Activated effector memory CD4-positive, alpha-beta T cell treated with Interleukin-2 at 50 U/mL for 16 hours (primary cell): ENCODE results near the gene SNRPB.

Experiments used
- DNase-seq: peaks from one replicate; pipeline ENCODE4 v3.0.0-alpha.2; 2020

SNRPB gene

GRCh38 chr20:2473516-2473915 is 2.9 kb upstream of the SNRPB start:
- no peak for DNase-seq

GRCh38 chr20:2469991-2470422 is 582 bp downstream of the SNRPB start:
- peak; percentile 53 for DNase-seq

GRCh38 chr20:2468581-2469407 is 1.8 kb downstream of the SNRPB start:
- no peak for DNase-seq

GRCh38 chr20:2467412-2467811 is 3.2 kb downstream of the SNRPB start:
- DNase-seq: no peak

GRCh38 chr20:2465100-2465499 is 5.5 kb downstream of the SNRPB start:
- DNase-seq: no peak

- no peak for DNase-seq
Observed at GRCh38 chr20:2463616-2464365, 6.8 kb downstream of the SNRPB start.

- no peak for DNase-seq
Observed at GRCh38 chr20:2462484-2462883, 8.1 kb downstream of the SNRPB start.

- DNase-seq: no peak
Observed at GRCh38 chr20:2460752-2461424, 9.7 kb downstream of the SNRPB start.

- DNase-seq: no peak
Observed at GRCh38 chr20:2459981-2460751, 10.4 kb downstream of the SNRPB start.

- no peak for DNase-seq
Observed at GRCh38 chr20:2458919-2459499, 11.6 kb downstream of the SNRPB start.

GRCh38 chr20:2455771-2456497 is 14.7 kb downstream of the SNRPB start:
- DNase-seq: no peak

GRCh38 chr20:2453792-2454191 is 16.8 kb downstream of the SNRPB start:
- no peak for DNase-seq

- DNase-seq: peak; percentile 29
Observed at GRCh38 chr20:2451939-2452732, 18.5 kb downstream of the SNRPB start.

GRCh38 chr20:2451422-2451821 is 19.2 kb downstream of the SNRPB start:
- DNase-seq: no peak

GRCh38 chr20:2449386-2449785 is 21.2 kb downstream of the SNRPB start:
- no peak for DNase-seq

GRCh38 chr20:2446845-2447244 is 23.7 kb downstream of the SNRPB start:
- no peak for DNase-seq

GRCh38 chr20:2431185-2431584 is 39.4 kb downstream of the SNRPB start:
- no peak for DNase-seq

GRCh38 chr20:2430538-2430937 is 40.1 kb downstream of the SNRPB start:
- DNase-seq: no peak

GRCh38 chr20:2429051-2429450 is 41.5 kb downstream of the SNRPB start:
- no peak for DNase-seq

GRCh38 chr20:2421247-2421646 is 49.3 kb downstream of the SNRPB start:
- no peak for DNase-seq

GRCh38 chr20:2420510-2420909 is 50.1 kb downstream of the SNRPB start:
- no peak for DNase-seq
